NCI-H1694 (cell line): ENCODE data around the gene KCNH6.

Source experiments
- DNase-seq: peaks from one replicate; lab custom pipeline; 2025; lab: John Stamatoyannopoulos, UW

Gene KCNH6

DNA sequence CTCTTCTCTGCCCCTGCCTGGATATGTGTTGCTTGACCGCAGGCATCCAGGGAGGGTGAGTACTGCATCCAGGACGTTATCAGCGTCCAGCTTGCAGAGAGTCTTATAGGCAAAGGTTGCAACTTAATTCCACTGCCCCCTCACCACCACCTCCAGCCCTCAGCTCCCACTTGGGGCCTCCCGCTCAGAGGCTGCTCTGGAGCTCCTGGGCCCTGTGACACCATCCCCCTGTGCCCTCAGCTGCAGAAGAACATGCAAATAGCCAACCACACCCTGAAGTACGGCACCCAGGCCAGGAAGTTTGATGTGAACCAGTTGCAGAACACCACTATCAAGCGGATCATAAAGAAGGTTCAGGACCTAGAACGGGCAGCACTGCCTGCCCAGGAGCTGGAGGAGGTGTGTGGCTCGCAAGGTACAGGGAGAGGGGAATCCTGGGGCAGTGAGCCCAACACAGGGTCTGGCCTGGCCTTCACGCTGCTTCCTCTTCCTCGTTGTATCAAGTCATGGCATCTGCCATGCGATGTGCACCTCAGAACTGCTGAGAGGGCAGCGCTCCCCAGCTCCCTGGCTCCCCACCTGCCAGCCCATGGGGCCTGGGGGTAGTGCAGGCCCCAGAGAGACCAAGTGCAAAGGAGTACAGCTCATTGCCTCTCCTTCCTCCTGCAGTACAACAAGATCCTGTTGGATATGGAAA is 36.7 kb upstream of the KCNH6 start:
- DNase-seq: no peak

DNA sequence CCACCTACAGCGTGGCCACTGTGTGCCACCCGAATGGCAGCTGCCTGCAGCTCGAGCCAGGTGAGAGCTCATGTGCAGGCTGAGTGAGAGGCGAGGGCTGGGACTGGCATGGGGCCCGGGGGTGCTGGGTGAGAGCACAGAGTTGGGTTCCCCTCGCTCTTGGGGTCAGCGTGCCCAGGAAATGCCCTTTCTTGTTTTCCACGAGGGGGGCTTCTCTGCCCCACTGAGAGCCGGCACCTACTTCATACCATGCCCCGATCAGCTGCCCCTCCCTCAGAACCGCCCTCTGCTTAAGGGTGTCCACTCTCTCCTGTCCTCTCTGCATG is 36.2 kb upstream of the KCNH6 start:
- no peak for DNase-seq

DNA sequence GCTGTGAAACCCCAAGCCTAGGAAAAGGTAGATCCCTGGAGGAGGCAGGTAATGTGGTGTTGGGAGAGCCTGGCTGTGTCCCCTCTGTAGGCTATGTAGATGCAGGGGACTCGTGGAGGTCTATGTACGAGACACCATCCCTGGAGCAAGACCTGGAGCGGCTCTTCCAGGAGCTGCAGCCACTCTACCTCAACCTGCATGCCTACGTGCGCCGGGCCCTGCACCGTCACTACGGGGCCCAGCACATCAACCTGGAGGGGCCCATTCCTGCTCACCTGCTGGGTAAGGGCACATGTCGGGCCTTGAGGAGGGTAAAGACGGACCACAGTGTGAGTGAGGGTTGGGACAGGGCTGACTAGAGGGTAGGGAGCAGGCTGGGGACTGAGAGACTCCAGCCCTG is 34.3 kb upstream of the KCNH6 start:
- DNase-seq: no peak

DNA sequence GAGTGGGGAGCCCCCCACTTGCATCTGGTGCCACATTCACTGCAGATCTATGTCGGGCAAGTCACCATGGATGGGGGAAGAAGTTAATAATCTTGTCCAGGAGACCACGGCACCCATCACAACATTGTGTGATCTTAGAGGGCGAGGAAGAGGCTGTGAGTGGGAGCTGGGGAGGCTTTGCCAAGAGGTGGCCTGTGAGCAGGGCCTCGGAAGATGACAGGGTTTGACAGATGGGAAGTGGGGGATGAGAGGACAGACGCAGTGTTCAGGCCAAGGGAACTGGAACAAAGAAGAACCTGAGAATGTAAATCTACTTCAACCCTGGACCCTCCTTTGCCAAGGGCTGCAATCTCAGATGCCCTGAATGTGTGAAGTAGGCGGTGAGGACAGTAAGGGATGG is 33.9 kb upstream of the KCNH6 start:
- no peak for DNase-seq

DNA sequence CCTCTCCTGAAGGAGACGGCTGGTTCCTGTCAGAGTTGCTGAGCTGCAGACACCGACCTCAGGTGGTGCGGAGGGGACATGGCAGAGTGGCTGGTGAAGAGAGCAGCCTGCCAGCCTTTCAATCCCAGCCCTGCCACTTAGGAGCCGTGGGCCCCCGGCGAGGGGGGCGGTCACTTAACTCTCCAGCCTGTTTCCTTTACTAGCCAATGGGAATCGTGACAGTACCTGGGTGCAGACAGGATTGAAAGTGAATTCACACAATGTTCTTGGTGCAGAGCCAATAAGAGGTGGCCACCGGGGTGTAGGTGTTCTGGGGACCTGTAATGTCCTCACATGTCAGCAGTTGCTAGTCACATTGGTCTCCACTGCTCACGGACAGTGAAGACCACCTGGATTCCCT is 32.8 kb upstream of the KCNH6 start:
- DNase-seq: no peak

DNA sequence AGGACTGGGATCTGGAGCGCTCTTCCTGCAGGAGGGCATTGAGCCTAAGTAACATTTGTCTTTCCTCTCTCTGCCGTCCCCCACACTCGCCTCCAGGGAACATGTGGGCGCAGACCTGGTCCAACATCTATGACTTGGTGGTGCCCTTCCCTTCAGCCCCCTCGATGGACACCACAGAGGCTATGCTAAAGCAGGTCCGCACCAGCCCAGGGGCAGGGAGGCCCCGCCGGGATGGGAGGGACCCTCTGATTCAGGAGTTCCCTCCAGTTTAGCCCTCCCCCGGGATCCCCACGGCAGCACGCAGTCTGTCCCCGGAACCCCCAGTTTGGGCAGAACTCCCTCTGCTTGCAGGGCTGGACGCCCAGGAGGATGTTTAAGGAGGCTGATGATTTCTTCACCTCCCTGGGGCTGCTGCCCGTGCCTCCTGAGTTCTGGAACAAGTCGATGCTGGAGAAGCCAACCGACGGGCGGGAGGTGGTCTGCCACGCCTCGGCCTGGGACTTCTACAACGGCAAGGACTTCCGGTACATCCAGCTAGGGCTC is 32.2 kb upstream of the KCNH6 start:
- DNase-seq: no peak

DNA sequence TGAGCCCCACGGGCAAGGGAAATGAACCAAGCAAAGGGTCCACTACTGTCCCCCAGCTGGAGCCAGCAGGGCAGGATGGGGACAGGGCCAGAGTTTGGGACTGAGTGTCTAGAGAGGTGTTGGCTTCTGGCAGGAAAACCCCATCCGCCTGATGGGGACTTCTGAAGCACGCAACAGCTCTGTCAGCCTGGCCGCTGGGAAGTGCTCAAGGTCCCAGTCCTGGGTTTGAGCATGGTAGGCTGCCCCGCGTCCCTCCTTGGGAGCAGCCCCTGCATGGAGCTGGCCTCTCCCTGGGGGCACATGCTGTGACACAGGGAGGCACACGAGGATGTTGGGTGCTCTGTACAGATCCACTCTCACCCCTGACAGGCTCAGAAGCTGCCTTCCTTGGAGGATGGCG is 31.7 kb upstream of the KCNH6 start:
- DNase-seq: no peak

DNA sequence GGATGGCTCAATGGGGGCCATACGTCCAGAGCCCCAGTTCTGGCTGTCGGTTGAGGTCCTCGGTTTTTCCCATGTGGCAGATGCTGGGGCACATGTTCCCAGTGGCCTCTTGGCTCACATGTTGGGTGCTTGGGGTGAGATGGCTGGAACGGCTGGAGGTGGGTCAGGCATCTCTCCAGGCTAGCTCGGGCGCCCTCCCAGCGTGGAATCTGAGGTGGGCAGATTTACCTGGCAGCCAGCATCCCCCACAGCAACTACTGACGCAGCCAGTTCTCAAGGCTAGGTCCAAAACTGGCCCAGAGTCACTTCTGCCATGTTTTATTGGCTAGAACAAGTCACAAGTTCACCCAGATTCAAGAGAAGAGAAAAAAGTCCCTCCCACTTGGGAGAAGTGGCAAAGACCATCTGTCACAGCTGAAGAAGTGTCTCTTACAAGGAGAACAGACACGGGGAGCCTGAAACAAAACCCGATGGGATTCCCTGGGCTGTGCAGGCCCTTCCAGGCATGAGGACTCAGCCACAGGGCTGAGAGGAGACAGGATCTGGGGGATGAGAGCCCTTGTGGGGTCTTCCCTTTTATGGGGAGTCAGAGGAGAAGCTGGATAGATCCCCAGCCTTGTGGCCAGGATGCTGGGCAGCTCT is 31.1 kb upstream of the KCNH6 start:
- DNase-seq: no peak

DNA sequence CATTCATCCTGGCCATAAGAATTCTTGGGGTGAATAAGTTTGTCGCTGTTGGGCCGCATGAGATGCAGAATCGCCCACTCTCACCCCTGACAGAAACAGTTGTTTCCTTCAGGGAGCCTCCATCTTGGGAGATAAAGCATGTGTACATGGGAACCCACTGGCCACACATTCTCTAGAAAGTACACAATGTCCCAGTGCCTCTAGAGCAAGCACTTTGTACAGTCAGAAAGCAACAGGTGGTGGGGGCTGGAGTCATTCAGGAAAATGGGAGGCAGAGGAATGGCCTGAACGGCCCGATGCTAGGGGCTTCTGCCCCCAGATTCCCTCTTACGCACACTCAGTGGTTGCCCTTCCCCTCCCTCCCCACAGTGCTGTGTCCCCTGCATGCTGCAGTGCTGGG is 30.2 kb upstream of the KCNH6 start:
- no peak for DNase-seq

DNA sequence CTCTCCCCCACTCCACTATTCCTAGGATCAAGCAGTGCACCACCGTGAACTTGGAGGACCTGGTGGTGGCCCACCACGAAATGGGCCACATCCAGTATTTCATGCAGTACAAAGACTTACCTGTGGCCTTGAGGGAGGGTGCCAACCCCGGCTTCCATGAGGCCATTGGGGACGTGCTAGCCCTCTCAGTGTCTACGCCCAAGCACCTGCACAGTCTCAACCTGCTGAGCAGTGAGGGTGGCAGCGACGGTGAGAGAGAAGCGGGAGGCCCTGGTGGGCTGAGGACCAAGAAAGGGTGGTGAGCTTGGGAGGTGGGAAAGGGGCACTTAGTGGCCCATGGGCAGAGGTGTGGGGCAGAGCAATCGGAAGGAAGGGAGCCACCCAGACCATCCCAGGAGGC is 29.7 kb upstream of the KCNH6 start:
- DNase-seq: no peak

DNA sequence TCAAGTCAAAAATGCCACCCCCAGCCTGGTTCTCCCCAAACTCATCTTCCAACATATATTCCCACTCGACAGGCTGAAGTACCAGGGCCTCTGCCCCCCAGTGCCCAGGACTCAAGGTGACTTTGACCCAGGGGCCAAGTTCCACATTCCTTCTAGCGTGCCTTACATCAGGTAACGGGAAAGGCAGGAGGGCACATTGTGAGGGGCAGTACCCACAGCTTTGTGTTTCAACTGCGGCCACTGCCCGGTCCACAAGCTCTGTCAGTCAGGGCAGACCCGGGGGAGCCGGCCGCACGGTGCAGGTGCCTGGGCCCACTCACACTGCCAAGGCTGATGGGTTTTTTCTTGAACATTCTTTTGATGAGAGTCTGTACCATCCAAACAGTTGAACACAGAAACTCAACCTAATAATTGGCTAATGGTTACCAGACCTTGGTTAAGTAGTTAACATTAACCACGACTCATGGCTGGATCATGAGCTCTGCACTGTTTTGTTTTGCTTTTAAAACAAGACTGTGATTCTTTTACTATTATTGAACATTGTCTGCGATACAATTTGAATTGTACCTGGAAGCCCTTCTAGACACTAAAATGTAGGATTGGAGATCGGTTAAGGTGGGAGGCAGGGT is 28.7 kb upstream of the KCNH6 start:
- DNase-seq: no peak

DNA sequence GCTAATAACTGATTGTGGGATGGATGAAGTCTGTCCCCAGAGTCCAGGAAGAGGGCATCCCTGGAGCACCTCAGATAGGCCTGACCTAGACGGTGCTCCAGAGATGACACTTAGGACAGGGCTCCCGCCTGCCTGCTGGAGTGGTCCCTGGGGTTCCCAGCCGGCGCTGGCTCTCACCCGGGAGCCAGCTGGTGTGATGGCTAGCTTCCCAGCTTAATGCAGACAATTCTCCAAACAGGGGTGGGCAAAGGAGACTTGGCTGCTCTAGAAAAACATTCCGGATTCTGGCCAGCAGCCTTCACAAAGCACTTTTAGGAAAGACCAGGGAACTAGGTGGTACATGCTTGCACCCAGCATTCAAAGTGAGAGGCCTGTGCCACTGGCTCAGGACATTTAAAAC is 27.7 kb upstream of the KCNH6 start:
- peak; percentile 40 for DNase-seq

DNA sequence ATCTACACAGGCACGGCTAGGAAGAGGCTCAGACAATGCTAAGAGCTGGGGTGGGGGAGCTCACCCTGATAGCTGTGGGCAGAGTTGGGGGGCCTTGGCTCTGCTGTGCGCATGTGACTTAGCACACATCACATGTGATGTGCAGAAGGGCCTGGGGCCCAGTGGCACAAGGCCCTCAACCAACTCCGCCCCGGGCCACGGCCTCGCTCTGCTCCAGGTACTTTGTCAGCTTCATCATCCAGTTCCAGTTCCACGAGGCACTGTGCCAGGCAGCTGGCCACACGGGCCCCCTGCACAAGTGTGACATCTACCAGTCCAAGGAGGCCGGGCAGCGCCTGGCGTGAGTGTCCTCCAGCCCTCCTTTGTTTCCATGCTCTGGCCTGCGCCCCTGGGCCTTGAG is 27.0 kb upstream of the KCNH6 start:
- no peak for DNase-seq

DNA sequence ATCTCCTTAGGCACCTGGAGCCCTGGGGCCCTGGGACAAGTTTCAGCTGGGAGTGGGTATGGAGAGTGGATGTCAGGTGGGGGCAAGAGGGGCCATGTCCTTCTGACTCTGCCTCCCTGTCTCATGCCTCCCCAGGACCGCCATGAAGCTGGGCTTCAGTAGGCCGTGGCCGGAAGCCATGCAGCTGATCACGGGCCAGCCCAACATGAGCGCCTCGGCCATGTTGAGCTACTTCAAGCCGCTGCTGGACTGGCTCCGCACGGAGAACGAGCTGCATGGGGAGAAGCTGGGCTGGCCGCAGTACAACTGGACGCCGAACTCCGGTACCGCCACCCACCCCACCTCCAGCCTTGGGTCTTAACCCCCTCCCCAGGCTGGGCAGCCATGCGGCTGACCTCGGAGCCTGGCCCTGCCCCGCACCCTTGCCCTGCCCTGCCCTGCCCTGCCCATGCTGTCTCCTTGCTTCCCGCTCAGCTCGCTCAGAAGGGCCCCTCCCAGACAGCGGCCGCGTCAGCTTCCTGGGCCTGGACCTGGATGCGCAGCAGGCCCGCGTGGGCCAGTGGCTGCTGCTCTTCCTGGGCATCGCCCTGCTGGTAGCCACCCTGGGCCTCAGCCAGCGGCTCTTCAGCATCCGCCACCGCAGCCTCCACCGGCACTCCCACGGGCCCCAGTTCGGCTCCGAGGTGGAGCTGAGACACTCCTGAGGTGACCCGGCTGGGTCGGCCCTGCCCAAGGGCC is 26.3 kb upstream of the KCNH6 start:
- no peak for DNase-seq

DNA sequence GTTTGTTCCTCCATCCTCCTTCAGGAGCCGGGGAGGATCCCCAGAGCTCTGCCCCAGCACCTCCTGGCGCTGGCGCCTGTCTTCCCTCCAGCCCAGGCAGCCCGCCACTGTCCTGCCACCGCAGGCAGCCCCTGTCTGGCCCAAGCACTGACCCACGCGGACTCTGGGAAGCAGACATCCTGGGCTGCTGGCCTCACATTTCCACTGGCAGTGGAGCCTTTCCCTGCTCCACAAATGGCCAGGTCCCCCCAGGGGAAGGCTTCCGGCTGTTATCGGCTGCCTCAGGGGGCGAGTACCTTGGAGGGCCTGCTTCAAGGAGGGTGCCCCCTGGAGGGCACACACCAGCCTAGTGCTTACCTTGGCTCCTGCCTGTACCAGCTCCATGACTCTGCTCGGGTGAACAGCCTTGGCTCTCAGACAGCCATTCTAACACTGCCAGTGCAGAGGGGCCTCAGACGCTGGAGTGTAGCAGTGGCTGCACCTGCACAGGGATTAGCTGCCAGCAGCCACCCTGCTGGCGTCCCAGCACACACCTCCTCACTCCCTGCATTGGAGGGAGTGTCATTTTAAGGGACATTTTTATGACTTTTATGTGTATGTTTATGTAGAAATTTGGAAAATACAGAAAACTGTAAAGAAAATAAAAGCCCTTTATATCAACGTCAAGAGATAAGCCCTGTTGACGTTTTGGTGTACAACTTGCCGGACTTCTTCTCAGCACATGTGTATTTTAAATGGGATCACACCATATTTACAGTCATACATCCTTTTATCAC is 25.3 kb upstream of the KCNH6 start:
- peak; percentile 93 for DNase-seq

DNA sequence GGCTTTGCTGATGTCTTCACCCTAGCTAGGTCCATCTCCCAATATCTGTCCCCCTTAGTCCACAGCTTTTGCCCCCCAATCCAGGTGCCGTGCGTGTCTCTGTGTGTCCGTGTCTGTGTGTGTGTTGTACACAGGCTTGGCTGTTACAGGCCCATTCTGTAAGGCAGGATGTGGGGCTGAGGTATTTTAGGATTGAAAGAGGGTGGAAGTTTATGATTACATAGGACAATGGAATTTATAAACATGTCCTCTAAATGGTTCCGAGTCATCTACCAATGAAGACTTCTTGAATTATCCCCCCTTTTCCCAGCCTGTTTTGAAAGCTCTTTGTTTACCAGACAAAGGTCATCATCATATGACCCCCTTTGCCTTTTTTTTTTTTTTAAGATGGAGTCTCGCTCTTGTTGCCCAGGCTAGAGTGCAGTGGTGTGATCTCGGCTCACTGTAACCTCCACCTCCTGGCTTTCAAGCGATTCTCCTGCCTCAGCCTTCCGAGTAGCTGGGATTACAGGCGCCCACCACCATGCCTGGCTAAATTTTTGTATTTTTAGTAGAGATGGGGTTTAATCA is 24.4 kb upstream of the KCNH6 start:
- DNase-seq: no peak

DNA sequence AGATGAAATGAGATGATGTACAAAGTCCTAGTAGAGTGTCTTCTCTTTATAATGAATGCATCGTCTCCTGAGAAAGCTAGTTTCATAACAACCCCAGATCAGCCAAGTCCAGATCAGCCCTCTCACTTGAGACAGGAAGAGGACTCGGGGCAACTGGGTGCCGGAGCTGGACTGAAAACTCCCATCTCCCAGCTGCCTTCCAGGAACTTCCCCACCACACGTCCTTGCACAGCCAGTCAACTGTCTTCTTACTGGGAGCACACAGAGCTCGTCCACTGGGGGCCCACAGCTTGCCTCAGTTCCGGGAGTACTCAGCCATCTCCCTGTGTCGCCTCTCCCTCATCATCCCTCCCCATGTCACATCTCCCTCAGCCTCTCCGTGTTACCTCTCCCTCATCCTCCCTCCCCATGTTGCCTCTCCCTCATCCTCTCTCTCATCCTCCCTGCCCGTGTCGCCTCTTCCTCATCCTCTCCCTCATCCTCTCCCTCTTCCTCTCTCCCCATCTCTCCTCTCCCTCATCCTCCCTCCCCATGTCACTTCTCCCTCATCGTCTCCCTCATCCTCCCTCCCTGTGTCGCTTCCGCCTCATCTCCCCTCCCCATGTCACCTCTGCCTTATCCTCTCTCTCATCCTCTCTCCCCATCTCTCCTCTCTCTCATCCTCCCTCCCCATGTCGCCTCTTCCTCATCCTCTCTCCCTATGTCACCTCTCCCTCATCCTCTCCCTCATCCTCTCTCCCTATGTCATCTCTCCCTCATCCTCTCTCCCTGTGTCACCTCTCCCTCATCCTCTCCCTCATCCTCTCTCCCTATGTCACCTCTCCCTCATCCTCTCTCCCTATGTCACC is 22.4 kb upstream of the KCNH6 start:
- no peak for DNase-seq

DNA sequence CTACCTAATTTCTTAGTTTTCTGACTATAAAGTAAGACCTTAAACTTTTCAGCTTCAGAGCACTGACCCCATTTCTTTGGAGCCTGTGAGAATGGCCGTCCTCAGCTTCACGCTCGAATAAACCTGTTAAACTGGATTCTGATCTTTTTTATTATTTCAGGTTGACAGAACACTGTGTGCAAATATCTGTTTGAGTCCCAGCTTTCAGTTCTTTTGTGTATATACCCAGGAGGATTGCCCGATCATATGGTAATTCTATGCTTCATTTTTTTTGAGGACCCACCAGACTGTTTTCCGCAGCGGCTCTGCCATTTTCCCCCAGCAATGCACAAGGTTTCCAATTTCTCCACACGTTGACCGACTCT is 19.8 kb upstream of the KCNH6 start:
- DNase-seq: no peak

DNA sequence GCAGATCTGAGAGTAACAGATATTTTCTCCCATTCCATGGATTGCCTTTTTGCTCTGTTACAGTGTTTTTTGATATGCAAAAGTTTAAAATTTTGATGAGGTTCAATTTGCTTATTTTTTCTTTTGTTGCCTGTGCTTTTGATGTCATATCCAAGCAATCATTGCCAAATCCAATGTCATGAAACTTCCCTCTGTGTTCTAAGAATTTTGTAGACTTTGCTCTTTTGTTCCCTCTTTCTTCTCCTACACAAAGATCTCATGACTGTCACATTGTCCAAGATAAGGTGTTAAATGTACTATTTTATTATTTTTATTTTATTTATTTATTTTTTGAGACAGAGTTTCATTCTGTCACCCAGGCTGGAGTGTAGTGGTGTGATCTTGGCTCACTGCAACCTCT is 18.9 kb upstream of the KCNH6 start:
- no peak for DNase-seq

DNA sequence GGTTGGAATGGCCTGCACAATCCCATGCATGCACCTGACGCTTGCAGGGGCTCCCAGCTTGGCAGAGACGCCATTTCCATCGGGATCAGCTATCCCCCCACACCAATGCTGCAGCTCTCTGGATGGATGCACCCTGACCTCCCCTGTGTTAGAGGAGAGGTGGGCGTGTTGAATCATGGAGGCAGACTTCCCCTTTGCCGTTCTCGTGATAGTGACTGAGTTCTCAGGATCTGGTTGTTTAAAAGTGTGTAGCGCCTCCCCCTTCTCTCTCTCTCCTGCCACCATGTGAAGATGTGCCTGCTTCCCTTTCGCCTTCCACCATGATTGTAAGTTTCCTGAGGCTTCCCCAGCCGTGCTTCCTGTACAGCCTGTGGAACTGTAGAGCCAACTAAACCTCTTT is 17.8 kb upstream of the KCNH6 start:
- DNase-seq: no peak

DNA sequence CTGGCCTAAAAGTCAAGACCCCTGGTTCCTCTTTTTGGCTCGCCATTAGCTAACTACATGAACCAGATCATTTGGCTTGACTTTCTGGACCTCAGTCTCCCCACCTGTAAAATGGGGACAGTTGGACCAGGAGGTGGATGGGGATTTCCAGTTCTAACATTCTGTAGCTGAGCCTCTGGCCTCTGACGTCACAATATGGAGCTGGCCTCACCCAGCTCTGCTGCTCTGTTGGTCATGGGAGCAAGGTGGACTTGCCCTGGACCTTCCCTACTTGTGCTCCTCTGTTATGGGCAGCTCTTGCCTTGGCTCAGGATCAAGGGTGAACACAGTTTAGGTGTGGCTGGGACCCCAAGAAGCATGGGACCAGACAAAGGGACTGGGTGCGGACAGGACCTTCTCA is 16.5 kb upstream of the KCNH6 start:
- no peak for DNase-seq
